Prostate gland (tissue), 2 donors: Measurements from ENCODE around the gene B3GALT4. TPM values are rescaled to one million over a fixed set of nuclear protein-coding genes. Genes with fewer than 3 reads are reported as not detected.
"Not testable (repeated sequence)": the region's sequence is repeated elsewhere in the genome, so short reads cannot be mapped to it uniquely, and the experiment has no call there.

ENCODE experiments used
- DNase-seq: peaks from one replicate; pipeline ENCODE4 v3.0.0-alpha.2; 2019; ENCODE audit warnings: low spot score
- H3K27ac ChIP-seq, 2 donors: fragments of 200-600 bp; sonication (generic); 2 replicates each; pipeline ENCODE4 v1.5.1; 2017 to 2019
- H3K27me3 ChIP-seq: fragments of 200-600 bp; sonication (generic); replicated peaks from 2 replicates; pipeline ENCODE4 v1.5.1; 2019; ENCODE audit not compliant: insufficient read depth
- H3K36me3 ChIP-seq, 2 donors: fragments of 200-600 bp; sonication (generic); 1 replicate in 1 of 2; 2 replicates in 1 of 2; pipeline versions ENCODE4 v1.5.1 to v1.8.1; 2017 to 2019
- H3K4me1 ChIP-seq: fragments of 200-600 bp; sonication (generic); replicated peaks from 2 replicates; pipeline ENCODE4 v1.5.1; 2019
- H3K4me3 ChIP-seq, 2 donors: fragments of 200-600 bp; sonication (generic); 2 replicates each; pipeline ENCODE4 v1.5.1; 2017 to 2019
- H3K9me3 ChIP-seq: fragments of 200-600 bp; sonication (generic); 2 replicates; pipeline ENCODE4 v1.5.1; 2017
- CTCF ChIP-seq, 4 experiments: fragments of 200-600 bp in 2 of 4; fragments of 450-650 bp in 2 of 4; sonication (generic) in 2 of 4; IDR thresholded peaks; 1 replicate in 3 of 4; 2 replicates in 1 of 4; pipeline ENCODE4 v1.5.1; 2016 to 2019; ENCODE audit warnings: antibody characterized with exemption in 4 of 4, mild to moderate bottlenecking in 2 of 4, moderate library complexity in 2 of 4
- POLR2A ChIP-seq: fragments of 450-650 bp; IDR thresholded peaks from one replicate; pipeline ENCODE4 v1.6.1; 2016; ENCODE audit warnings: antibody characterized with exemption, mild to moderate bottlenecking
- POLR2AphosphoS5 ChIP-seq: sonication (generic); formaldehyde crosslinking; IDR thresholded peaks from one replicate; pipeline ENCODE4 v1.6.1; 2017; ENCODE audit warnings: antibody characterized with exemption
- WGBS: methylation state at CpG from one replicate; pipeline ENCODE4 v1.1.5; 2018; 5-methylcytosine and 5-hydroxymethylcytosine counted together
- intact Hi-C: fragments of 100-400 bp; cut with DNase I; formaldehyde crosslinking; loops from one replicate; pipeline ENCODE4 v1.14.2; 2022
- total RNA-seq, 2 donors: library from RNA; depleted of rRNA; stranded (reverse); fragments of >200 nt; gene quantifications; one replicate each; pipeline ENCODE4 v1.1.0, GENCODE V29; 2016

Gene B3GALT4
- total RNA-seq, 2 donors from 2014 or later, result 15.8 to 21.4 TPM

- Histone ChIP-seq H3K27ac (no peak overlapping the region), H3K9me3 (no peaks in the 10 kb centered on the region), H3K4me3 (no peak overlapping the region), H3K27me3 (no peaks in the 10 kb centered on the region), H3K4me1 (peaks cover 21% of the 10 kb centered on the region), H3K36me3 (no peaks in the 10 kb centered on the region)
- WGBS, result 81% methylated on average over 3 of the region's 3 CpGs
- no peak for TF ChIP-seq POLR2A
- no peak for TF ChIP-seq CTCF (IDR thresholded peaks at IDR 0.05)
- no peak for DNase-seq
- intact Hi-C loops, result no loop called here
Measured at GRCh38 chr6:33278810-33279209, 1.9 kb downstream of the B3GALT4 start.

- no peaks in the 10 kb centered on the region for H3K9me3 ChIP-seq
- H3K4me3 ChIP-seq, result no peak overlapping the region
- DNase-seq, result no peak
- TF ChIP-seq POLR2AphosphoS5, result no peak
- no peak for TF ChIP-seq CTCF (IDR thresholded peaks at IDR 0.05)
- TF ChIP-seq POLR2A, result no peak
- 74% methylated on average over 13 of the region's 13 CpGs for WGBS
- no peaks in the 10 kb centered on the region for H3K27me3 ChIP-seq
- no peaks in the 10 kb centered on the region for H3K36me3 ChIP-seq
- intact Hi-C loops, result no loop called here
- H3K27ac ChIP-seq, result no peak overlapping the region
- H3K4me1 ChIP-seq, result peaks cover 17% of the 10 kb centered on the region
Measured at GRCh38 chr6:33279257-33279695, 2.4 kb downstream of the B3GALT4 start.

GRCh38 chr6:33279971-33280511, 3.1 kb downstream of the B3GALT4 start:
- Histone ChIP-seq H3K27ac (no peak overlapping the region), H3K4me1 (peaks cover 12% of the 10 kb centered on the region), H3K4me3 (no peak overlapping the region), H3K27me3 (no peaks in the 10 kb centered on the region), H3K9me3 (no peaks in the 10 kb centered on the region), H3K36me3 (no peaks in the 10 kb centered on the region)
- DNase-seq, result no peak
- intact Hi-C loops, result no loop called here
- 43% methylated on average over 5 of the region's 5 CpGs for WGBS
- peak in 1 of 4 experiments; percentile 49 for TF ChIP-seq CTCF (IDR thresholded peaks at IDR 0.05)
- no peak for TF ChIP-seq POLR2AphosphoS5
- TF ChIP-seq POLR2A, result no peak

GRCh38 chr6:33280539-33280938, 3.6 kb downstream of the B3GALT4 start:
- Histone ChIP-seq H3K9me3 (no peaks in the 10 kb centered on the region), H3K36me3 (no peaks in the 10 kb centered on the region), H3K27me3 (no peaks in the 10 kb centered on the region), H3K4me1 (peaks cover 12% of the 10 kb centered on the region), H3K27ac (no peak overlapping the region), H3K4me3 (no peak overlapping the region)
- WGBS, result 84% methylated on average over 6 of the region's 6 CpGs
- no peak for TF ChIP-seq POLR2A
- TF ChIP-seq POLR2AphosphoS5, result no peak
- no peak for TF ChIP-seq CTCF (IDR thresholded peaks at IDR 0.05)
- no peak for DNase-seq
- intact Hi-C loops, result no loop called here

GRCh38 chr6:33285214-33285613, 8.3 kb downstream of the B3GALT4 start:
- H3K4me3 ChIP-seq, H3K4me1 ChIP-seq, DNase-seq, H3K27me3 ChIP-seq, H3K27ac ChIP-seq, intact Hi-C loops, H3K9me3 ChIP-seq, H3K36me3 ChIP-seq: not testable (repeated sequence)
- WGBS, result 91% methylated on average over 4 of the region's 4 CpGs
